ENCODE measurements around the gene PTGES.
"Not testable (repeated sequence)": the region's sequence is repeated elsewhere in the genome, so short reads cannot be mapped to it uniquely, and the experiment has no call there.

PTGES gene, protein sequence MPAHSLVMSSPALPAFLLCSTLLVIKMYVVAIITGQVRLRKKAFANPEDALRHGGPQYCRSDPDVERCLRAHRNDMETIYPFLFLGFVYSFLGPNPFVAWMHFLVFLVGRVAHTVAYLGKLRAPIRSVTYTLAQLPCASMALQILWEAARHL

DNA sequence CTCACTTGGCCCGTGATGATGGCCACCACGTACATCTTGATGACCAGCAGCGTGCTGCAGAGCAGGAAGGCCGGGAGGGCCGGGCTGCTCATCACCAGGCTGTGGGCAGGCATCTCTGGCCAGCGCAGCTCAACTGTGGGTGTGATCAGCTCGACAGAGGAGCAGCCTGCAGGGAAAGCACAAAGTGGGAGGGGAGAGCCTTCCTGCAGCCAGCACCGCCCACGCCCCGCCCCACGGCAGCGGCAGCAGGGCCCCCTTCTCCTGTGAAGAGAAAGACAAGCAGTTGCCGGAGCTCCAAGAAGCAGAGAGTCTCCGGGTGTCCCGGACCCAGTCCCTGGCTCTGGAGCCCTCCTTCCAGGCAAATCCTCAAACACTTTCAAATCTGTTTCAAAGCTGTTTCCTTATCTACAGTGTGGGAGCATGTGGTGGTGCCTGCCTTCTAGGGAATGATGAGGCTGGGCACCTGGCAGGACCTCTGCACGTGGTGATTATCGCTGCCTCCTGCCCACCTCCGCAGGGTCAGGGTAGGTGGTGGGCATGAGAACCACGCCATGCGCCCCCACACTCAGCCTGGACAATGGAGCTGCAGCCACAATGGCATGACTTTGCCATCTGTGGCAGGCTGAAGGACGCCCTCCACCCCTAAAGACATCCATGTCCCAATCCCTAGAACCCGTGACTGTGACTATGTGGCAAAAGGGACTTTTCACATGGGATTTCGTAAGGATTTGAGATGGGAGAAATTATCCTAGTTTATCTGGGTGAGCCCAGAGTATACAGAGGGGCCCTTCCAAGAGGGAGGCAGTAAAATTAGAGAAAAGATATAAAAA lies at the start of gene PTGES:
Gene PTGES, minus strand, starts transcription at position 143 of the 830 bp plus-strand sequence. Its CDS starts 30 bp downstream, at position 113.
- no peak for DNase-seq (ENCODE audit: low spot score)

- DNase-seq (ENCODE audit: low spot score): no peak
Measured at GRCh38 chr9:129801504-129801903, 48.7 kb upstream of the PTGES start.

GRCh38 chr9:129798973-129799372 lies 46.1 kb upstream of the PTGES start:
- DNase-seq (ENCODE audit: low spot score): no peak

DNA sequence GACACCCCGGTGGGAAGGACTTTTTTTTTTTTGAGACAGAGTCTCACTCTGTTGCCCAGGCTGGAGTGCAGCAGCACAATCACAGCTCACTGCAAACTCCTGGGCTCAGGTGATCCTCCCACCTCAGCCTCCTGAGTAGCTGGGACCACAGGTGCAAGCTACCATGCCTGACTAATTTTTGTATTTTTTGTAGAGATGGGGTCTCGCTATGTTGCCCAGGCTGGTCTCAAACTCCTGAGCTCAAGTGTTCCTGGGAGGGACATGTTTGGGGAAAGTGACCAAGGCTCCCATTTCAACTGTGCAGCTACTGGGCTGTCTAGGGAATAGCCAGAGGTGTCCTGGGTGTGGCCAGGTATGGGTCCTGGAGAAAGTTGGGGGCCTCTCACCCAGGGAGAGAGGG lies 43.2 kb upstream of the PTGES start:
- not testable (repeated sequence) for DNase-seq (ENCODE audit: low spot score)

GRCh38 chr9:129794549-129794948 lies 41.7 kb upstream of the PTGES start:
- DNase-seq (ENCODE audit: low spot score): no peak

GRCh38 chr9:129786481-129786880 lies 33.6 kb upstream of the PTGES start:
- DNase-seq (ENCODE audit: low spot score): no peak

DNA sequence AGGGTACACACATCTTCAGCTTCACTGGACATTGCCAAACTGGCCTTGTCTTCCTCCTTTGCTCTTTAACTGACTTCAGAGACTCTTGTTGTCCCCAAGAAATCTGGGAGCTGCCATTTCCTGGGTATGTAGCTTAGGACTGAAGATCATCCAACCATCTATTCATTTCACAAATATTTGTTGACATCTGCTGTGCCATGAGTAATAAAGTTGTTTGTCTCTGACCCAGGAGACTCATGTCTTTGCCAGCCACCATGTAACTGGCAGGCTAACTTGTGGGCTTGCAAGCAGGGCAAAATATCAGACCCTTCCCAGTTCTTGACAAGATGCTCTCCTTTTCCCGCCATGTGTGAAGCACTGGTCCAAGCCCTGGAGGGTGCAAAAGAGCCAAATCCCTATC lies 33.0 kb upstream of the PTGES start:
- DNase-seq (ENCODE audit: low spot score): no peak

DNA sequence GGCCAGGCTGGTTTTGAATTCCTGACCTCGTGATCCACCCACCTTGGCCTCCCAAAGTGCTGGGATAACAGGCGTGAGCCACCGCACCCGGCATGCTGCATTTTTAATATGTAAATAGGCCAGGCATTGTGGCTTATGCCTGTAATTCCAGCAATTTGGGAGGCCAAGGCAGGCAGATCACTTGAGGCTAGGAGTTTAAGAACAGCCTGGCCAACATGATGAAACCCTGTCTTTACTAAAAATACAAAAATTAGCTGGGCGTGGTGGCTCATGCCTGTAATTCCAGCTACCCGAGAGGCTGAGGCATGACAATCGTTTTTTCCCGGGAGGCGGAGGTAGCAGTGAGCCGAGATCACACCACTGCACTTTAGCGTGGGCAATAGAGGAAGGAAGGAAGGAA lies 32.1 kb upstream of the PTGES start:
- not testable (repeated sequence) for DNase-seq (ENCODE audit: low spot score)

DNA sequence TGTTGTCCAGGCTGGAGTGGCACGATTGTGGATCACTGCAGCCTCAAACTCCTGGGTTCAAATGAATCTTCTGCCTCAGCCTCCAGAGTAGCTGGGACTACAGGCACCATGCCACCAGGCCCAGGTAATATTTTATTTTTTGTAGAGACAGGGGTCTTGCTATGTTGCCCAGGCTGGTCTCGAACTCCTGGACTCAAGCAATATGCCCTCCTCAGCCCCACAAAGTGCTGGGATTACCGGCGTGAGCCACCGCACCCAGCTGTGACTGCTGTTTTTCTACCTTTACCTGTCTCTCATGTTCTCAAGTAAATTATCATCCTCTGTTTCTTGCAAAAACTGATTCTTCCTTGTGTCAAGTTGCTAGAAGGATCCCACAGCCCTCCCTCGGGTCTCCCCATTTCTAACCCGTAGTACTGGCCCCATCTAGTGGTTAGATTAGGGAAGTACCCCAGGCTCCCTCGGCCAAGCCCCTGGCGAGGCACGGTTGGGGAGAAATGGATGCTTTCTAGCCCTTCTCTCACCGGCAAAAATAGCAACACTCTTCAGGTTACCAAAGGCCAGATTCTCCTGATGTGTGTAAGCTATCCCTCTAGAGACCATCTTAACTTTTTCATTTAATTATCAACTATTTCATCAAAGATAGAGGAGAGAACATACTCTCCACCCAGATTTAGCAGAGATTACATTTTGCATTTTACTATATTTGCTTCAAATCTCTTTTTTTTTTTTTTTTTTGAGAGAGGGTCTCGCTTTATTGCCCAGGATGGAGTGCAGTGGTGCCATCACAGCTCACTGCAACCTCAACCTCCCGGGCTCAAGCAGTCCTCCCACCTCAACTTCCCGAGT lies 30.9 kb upstream of the PTGES start:
- peak; percentile 85 for DNase-seq (ENCODE audit: low spot score)

GRCh38 chr9:129781981-129782380 lies 29.1 kb upstream of the PTGES start:
- DNase-seq (ENCODE audit: low spot score): no peak

- DNase-seq (ENCODE audit: low spot score): no peak
Measured at GRCh38 chr9:129781131-129781530, 28.3 kb upstream of the PTGES start.

GRCh38 chr9:129779560-129780190 lies 26.8 kb upstream of the PTGES start:
- DNase-seq (ENCODE audit: low spot score): no peak

GRCh38 chr9:129778469-129778868 lies 25.6 kb upstream of the PTGES start:
- no peak for DNase-seq (ENCODE audit: low spot score)

- no peak for DNase-seq (ENCODE audit: low spot score)
Measured at GRCh38 chr9:129777769-129778130, 24.9 kb upstream of the PTGES start.

GRCh38 chr9:129776938-129777768 lies 24.3 kb upstream of the PTGES start:
- DNase-seq (ENCODE audit: low spot score): no peak

GRCh38 chr9:129776566-129776937 lies 23.7 kb upstream of the PTGES start:
- DNase-seq (ENCODE audit: low spot score): no peak

DNA sequence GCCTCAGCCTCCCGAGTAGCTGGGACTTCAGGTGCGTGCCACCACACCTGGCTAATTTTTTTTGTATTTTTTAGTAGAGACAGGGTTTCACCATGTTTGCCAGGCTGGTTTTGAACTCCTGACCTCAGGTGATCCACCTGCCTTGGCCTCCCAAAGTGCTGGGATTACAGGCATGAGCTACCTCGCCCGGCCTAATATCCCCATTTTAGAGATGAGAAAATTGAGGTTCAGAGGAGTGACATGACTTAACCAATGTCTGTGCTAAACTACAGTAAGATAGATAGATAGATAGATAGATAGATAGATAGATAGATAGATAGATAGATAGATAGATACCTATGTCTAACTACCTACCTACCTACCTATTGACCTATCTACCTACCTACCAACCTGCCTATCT lies 23.3 kb upstream of the PTGES start:
- DNase-seq (ENCODE audit: low spot score): not testable (repeated sequence)

- no peak for DNase-seq (ENCODE audit: low spot score)
Measured at GRCh38 chr9:129775448-129775798, 22.6 kb upstream of the PTGES start.

DNA sequence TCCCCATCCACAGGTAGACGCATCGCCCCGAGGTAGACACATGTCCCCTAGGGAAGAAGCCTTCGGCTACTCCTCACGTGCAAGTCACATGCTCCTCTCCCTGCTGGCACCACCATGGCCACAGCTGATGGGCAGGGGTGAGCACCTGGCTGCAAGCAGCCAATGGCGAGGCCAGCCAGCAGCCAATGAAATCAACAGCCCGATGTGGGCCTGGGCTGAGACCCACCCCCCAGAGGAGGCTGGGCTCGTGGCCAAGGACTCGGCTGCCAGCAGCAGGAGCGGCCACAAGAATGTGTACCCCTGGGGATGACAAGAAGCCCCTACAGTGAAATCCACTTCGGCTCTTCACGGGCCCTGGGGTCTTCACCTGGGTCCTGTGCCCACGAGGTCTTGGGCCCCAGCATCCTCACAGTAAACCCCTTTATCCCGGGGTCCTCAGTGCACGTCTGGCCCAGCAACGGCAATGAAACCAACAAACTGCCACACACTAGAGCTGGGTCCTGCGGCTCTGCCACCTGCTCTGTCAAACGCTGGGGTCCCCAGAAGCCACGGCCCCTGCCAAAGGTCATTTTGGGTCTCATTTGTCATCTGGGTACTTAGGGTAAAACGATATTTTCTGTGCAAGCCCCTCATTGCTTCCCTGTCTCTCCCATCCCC lies 22.1 kb upstream of the PTGES start:
- no peak for DNase-seq (ENCODE audit: low spot score)

- DNase-seq (ENCODE audit: low spot score): no peak
Measured at GRCh38 chr9:129773262-129774048, 20.6 kb upstream of the PTGES start.
